GM21423 (cell line): ENCODE data around the gene ARHGAP21.
A peak's percentile ranks its signal among the peaks of the same experiment; 100 is the strongest.
"Not testable (repeated sequence)": the region's sequence is repeated elsewhere in the genome, so short reads cannot be mapped to it uniquely, and the experiment has no call there.

Experiments used
- ATAC-seq: cut with Tn5 transposase; IDR thresholded peaks from one replicate; pipeline ENCODE4 v1.9.1; 2021; ENCODE audit warnings: mild to moderate bottlenecking, moderate library complexity; ENCODE audit not compliant: unreplicated experiment

The ARHGAP21 gene

DNA sequence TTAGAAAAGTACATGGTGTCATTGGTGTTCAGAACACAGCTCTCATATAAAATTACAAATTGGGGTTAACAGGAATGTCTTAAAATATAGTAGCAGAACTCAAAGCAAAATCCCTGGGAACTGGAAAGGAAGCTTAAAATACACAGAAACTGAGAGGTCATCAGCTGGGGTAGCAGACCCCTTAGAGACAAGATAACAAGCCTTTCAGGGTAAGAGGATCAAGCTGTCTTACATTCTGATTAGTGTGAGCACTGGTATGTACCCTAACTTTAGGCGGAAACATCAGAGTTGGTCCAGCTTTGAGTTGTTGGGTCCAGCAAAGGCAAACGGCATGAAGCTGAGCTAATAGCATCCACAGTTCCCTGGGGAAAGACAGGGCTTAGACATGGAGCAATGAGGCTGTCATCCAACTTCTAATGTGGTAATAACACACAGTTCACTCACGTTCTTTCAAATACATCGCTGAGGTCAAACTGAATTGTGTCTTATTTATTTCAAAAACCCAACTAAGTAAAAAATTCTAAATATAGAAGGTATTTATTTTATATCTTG, 32.6 kb downstream of the ARHGAP21 start:
- no peak for ATAC-seq

- no peak for ATAC-seq
Measured at GRCh38 chr10:24685958-24686540, 37.6 kb downstream of the ARHGAP21 start.

- no peak for ATAC-seq
Measured at GRCh38 chr10:24683554-24683953, 40.1 kb downstream of the ARHGAP21 start.

GRCh38 chr10:24681572-24682088, 42.1 kb downstream of the ARHGAP21 start:
- no peak for ATAC-seq

DNA sequence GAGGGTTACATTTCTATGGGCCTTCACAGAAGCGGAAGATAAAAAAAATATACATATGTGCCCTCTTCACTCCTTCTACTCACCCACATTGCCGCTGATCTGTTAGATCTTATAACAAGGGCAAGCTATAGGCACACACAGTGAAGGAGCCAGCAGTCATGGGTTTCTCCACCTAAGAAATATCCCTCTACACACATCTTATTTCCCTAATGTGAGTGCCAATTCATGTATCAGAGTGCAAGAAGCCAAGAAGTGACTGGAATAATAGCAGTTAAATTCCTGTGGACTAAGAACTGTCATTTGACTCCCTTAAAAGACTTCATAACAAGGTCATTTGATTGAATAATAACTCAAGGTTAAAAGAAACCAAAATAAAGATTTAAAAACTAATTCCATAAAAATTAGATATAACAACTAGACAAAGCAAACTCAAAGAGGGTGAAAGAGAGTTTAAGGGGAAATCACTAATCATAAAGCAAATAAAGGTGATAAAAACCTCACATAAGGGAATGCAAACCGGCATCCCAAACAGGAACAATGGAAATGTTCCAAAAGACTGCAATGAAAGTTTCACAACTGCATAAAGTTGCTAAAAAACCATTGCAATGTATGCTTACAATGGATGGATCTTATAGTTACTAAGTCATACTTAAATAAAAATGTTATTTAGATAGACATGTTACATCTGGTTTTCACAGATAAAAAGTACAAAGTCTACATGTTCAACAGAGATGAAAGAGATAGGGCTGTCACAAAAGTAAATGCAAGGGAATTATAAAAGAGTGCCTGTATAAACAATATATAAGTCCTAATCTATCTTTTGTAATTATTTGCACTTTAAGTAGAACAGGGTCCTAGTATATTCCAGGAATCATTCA, 42.8 kb downstream of the ARHGAP21 start:
- ATAC-seq: no peak

- no peak for ATAC-seq
Measured at GRCh38 chr10:24678757-24679156, 44.9 kb downstream of the ARHGAP21 start.

DNA sequence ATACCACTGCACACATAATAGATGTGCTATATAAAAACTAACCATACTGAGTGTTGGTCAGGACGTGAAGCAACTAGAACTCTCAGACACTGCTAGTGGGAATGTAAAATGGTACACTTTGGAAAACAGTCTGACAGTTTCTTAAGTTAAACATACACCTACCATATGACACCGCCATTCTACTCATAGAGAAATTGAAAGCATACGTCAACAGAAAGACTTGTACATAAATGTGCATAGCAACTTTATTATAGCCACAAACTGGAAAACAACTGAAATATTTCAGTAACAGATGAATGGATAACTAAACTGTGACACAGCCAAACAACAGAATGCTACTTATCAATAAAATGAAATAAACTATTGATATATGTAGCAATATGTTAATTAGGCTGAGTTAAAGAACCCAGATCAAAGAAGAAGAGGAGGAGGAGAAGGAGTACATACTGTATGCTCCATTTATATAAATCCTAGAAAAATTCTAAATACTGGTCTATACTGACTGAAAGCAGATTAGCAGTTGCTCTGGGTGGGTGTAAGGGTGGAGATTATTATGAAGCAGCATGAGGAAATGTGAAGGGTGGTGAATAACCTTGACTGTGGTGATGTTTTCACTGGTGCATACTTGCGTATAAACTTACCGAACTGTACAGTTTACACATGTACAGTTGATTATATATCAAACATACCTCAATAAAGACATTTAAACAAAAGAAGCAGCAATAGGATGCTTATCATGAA, 48.6 kb downstream of the ARHGAP21 start:
- ATAC-seq: peak; percentile 52

DNA sequence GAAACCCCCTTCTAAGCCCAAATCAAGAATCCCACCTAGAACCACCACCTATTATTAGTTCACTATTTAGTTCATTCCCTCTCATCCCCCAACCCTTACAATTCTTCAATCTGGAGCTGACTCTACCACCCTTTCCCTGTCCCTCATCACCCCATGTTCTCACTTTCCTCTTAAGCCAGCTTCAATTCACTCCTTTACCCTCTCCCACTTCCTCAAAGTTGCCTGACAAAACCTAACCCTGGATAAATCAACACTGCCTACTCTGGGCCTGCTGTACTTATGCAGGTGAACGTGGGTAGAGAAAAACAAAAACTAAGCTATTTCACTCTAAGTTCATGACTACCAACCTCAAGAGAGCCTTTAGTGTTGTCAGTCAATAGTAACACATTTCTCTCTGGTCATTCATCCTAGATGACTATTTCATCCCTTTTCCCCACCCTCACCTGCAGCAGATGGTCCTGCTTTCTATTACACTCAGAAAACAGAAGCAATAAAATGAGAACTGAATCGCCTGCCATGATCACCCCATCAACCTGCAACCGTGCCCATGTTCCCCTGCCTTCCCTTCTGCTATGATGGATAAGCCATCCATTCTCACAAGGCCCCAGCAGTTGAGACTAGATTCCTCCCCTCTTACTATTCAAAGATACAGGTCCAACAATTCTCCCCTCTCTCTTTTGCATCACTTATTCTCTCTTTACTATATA, 52.6 kb downstream of the ARHGAP21 start:
- ATAC-seq: no peak

DNA sequence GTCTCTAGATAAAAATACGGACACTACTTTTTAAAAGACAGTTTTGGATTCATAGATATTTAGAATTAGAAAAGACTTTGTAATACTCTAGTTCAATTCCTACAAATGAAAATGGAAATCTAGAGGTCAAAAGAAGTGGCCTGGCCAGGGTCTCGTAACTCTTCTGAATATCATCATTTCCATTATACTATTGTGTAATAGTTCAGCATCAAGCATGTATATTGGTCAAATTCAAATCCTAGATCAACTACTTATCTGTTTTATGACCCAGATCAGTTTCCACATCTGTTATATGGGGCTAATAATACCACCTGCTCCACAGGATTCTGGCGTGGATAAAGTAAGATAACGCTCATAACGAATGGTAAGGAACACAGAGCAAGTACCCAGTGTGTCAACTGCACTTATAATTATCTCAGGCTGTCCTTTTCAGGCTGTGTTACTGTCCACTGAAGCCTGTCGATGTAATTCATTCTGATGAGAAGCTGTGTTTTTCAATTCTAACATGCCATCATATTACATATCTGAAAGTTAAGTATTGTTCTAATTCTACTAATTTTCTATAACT, 54.3 kb downstream of the ARHGAP21 start:
- no peak for ATAC-seq

GRCh38 chr10:24668247-24668646, 55.4 kb downstream of the ARHGAP21 start:
- no peak for ATAC-seq

DNA sequence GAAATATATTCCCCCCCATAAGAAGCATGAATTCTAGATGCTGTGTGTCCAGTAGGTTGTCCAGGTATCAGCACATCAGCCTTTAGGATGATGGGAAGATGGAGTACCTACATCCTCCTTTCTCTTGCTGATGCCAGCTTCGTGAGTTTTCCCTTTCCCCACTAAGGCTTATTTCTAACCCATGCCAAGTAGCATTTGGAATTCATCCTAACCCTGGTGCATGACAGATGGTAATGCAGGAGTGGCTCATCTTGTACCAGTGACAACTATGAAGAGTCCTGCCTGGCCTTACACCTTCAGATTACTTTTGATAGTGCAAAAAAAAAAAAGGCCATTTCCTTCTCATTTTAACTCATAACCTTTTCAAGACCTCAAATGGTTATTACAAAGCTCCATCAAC, 58.7 kb downstream of the ARHGAP21 start:
- no peak for ATAC-seq

- no peak for ATAC-seq
Measured at GRCh38 chr10:24661376-24661775, 62.3 kb downstream of the ARHGAP21 start.

DNA sequence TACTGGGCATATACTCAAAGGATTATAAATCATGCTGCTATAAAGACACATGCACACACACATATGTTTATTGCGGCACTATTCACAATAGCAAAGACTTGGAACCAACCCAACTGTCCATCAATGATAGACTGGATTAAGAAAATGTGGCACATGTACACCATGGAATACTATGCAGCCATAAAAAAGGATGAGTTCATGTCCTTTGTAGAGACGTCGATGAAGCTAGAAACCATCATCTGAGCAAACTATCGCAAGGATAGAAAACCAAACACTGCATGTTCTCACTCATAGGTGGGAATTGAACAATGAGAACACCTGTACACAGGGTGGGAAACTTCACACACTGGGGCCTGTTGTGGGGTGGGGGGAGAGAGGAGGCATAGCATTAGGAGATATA, 65.4 kb downstream of the ARHGAP21 start:
- not testable (repeated sequence) for ATAC-seq

- not testable (repeated sequence) for ATAC-seq
Measured at GRCh38 chr10:24656326-24656725, 67.4 kb downstream of the ARHGAP21 start.

GRCh38 chr10:24652381-24652957, 71.2 kb downstream of the ARHGAP21 start:
- ATAC-seq: peak; percentile 88

DNA sequence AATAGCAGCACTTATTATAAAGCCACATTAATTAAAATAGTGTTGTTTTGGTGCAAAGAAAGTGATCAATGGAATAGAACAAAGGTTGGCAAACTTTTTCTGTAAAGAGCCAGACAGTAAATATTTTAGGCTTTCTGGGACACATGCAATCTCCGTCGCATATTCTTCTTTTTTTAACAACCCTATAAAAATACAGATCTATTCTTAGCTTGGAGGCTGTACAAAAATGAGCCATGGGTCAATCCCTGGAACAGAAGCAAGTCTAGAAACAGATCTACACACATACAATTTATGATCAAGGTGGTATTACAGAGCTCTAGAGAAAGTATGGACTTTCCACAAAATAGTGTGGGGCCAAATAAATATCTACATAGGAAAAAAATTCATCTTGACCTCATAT, 71.8 kb downstream of the ARHGAP21 start:
- peak; percentile 4 for ATAC-seq

- ATAC-seq: no peak
Measured at GRCh38 chr10:24650669-24651391, 72.9 kb downstream of the ARHGAP21 start.

DNA sequence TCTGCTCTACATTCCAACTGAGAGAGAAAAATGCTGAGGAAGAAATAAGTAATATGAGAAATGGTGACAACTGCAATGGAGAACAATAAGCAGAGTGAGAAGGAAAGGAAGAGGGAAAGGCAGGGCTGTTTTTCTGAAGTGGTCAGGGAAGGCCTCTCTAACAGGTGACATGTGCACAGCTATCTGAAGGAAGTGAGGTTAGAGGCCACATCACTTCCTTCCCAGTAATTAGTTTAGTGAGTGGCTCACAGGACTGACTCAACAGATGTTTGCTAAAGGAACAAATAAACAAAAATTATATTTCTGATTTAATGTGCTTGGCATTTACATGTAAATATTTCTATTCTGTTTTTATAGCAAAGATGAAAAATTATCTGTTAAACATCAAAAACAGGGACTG, 77.9 kb downstream of the ARHGAP21 start:
- no peak for ATAC-seq

GRCh38 chr10:24645022-24645421, 78.7 kb downstream of the ARHGAP21 start:
- no peak for ATAC-seq
